ENCODE data around the gene IZUMO1R.

DNA sequence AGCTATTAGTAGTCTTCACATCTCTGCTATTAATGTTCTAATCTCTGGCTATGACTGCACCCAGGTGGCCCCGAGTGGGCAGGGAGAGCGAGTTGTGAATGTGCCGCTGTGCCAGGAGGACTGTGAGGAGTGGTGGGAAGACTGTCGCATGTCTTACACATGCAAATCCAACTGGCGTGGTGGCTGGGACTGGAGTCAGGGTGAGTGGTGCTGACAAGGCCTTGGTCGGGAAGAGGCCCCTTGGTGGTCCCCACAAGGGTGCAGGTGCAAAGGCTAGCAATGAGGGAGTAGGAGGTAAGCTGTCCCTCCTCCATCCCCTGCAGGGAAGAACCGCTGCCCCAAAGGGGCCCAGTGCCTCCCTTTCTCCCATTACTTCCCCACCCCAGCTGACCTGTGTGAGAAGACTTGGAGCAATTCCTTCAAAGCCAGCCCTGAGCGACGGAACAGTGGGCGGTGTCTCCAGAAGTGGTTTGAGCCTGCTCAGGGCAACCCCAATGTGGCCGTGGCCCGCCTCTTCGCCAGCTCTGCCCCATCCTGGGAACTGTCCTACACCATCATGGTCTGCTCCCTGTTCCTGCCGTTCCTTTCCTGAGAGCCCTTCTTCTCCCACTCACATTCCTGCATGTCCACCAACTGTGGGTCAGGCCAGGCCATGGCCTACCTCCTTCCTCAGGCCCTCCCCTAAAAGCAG lies 2.9 kb downstream of the IZUMO1R start:
- TF ChIP-seq CTCF (IDR thresholded peaks at IDR 0.05; ENCODE audit: extremely low read depth in 1 of 2, insufficient read depth in 1 of 2, low read depth in 1 of 2, low read length in 2 of 2) (no peak), POLR2A (IDR thresholded peaks at IDR 0.05; ENCODE audit: low read depth, low read length) (no peak), FOS (IDR thresholded peaks at IDR 0.05; ENCODE audit: borderline replicate concordance, insufficient read depth, low read length) (no peak), MAX (IDR thresholded peaks at IDR 0.05; ENCODE audit: insufficient read depth, insufficient read length) (no peak), EZH2 (IDR thresholded peaks at IDR 0.05; ENCODE audit: borderline replicate concordance, low read depth, low read length, severe bottlenecking) (no peak), POLR2AphosphoS5 (IDR thresholded peaks at IDR 0.05; ENCODE audit: insufficient read depth, low read depth, low read length) (no peak), JUN (IDR thresholded peaks at IDR 0.05; ENCODE audit: borderline replicate concordance, insufficient read depth, insufficient read length, low read depth) (no peak), MYC (IDR thresholded peaks at IDR 0.05; ENCODE audit: low read depth, low read length) (no peak)

Data from endothelial cell of umbilical vein (primary cell).